GM12875 (cell line): Measurements from ENCODE around the gene REC8.

Experiments used
- H3K4me3 ChIP-seq: one replicate; pipeline ENCODE4 v1.5.1; 2011; ENCODE audit warnings: low read depth, low read length, control low read depth
- TF ChIP-seq, protein P1 (sequence below): IDR thresholded peaks from 2 replicates; pipeline ENCODE4 v1.5.1; 2011; ENCODE audit warnings: low read depth, mild to moderate bottlenecking, control low read depth, inconsistent platforms, low read length, moderate library complexity, borderline replicate concordance; ENCODE audit not compliant: insufficient read depth

Gene REC8

DNA sequence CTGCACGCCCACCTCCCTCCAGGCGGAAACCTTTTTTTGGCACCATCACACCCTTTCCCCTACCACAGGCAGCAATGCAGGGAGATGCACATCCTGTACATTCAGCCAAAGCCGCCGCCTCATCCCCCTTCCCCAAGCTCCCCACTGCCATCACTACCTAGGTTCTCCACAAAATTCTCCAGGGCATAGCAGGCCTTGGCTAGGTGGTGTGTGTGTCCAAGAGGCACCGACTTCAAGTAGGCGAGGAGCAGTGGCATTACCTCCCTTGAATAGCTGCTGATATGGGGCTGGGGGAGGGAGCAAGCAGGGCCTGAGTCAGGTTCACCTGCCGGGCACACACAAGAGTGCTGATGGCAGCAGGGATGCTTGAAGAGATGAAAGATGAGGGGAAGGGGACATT, 13.1 kb downstream of the REC8 start:
- TF ChIP-seq, protein P1, sequence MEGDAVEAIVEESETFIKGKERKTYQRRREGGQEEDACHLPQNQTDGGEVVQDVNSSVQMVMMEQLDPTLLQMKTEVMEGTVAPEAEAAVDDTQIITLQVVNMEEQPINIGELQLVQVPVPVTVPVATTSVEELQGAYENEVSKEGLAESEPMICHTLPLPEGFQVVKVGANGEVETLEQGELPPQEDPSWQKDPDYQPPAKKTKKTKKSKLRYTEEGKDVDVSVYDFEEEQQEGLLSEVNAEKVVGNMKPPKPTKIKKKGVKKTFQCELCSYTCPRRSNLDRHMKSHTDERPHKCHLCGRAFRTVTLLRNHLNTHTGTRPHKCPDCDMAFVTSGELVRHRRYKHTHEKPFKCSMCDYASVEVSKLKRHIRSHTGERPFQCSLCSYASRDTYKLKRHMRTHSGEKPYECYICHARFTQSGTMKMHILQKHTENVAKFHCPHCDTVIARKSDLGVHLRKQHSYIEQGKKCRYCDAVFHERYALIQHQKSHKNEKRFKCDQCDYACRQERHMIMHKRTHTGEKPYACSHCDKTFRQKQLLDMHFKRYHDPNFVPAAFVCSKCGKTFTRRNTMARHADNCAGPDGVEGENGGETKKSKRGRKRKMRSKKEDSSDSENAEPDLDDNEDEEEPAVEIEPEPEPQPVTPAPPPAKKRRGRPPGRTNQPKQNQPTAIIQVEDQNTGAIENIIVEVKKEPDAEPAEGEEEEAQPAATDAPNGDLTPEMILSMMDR: no peak
- no peak overlapping the region for H3K4me3 ChIP-seq

DNA sequence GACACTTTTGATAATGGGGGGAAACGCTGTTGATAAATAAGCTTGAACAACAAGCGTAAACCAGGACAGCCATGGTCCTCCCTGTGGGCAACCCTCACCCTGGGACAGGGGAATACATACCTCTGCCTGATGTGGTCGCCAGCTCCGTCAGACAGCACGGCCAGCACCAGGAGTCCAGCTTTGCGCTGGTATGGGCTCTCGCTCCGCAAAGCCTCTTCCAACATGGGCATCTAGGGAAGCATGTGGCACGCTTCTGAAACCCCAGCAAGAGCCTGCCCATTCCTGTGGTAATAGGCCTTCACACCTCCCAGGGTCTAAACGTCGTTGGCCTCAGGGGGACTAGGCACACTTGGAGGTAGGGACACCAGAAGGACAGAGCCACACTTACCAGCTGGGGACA, 13.9 kb downstream of the REC8 start:
- no peak overlapping the region for H3K4me3 ChIP-seq
- TF ChIP-seq, protein P1: no peak

DNA sequence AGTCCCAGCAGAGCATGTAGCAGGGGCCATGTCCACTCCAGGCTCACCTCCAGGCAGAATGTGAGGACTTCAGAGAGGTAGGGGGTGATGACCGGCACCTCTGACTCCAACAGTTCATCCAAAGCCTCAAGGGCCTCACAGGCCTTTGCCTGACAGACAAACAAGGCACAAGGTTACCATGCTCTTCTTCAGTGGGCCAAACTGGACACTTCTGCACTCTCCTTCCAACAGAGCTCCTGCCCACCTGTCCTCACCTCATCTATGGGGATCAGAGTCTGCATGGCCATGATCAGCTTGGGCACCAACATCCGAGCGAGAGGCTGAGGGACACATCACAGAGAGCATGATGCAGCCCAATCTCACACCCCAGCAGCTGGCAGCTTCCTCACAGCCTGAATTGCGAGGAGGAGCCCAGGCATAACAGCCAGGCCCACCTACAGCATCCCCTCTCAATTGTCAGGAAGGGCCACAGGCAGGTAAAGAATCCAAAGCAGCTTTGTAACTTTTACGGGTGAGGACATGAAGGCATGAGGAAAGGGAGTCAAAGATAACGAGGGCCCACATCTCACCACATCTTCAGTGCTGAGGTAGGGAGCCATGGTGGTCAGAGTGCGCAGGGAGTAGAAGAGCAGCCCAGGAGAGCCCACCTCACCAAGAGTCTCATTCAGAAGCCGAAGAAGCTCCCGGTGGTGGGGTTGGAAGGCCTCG, 15.1 kb downstream of the REC8 start:
- H3K4me3 ChIP-seq: no peak overlapping the region
- TF ChIP-seq, protein P1: no peak

DNA sequence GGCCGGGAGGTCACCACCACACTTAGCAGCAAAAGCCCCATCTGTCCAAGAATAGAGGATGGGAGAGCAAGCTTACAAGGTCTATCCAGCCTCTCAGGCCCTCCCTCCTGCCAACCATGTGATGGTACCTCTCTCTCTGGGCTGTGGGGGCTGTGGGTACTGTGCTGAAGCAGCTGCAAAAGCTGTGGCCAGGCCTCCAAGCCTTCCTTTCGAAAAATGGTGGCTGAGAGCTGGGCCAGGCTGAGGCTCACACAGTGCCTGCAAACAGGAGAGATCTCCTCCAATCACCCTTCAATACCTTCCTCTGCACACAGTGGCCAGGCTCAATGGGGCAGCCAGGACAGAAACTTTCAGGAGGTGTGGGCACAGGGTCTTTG, 15.6 kb downstream of the REC8 start:
- peak overlapping the region; percentile 66 for H3K4me3 ChIP-seq
- TF ChIP-seq, protein P1: no peak

DNA sequence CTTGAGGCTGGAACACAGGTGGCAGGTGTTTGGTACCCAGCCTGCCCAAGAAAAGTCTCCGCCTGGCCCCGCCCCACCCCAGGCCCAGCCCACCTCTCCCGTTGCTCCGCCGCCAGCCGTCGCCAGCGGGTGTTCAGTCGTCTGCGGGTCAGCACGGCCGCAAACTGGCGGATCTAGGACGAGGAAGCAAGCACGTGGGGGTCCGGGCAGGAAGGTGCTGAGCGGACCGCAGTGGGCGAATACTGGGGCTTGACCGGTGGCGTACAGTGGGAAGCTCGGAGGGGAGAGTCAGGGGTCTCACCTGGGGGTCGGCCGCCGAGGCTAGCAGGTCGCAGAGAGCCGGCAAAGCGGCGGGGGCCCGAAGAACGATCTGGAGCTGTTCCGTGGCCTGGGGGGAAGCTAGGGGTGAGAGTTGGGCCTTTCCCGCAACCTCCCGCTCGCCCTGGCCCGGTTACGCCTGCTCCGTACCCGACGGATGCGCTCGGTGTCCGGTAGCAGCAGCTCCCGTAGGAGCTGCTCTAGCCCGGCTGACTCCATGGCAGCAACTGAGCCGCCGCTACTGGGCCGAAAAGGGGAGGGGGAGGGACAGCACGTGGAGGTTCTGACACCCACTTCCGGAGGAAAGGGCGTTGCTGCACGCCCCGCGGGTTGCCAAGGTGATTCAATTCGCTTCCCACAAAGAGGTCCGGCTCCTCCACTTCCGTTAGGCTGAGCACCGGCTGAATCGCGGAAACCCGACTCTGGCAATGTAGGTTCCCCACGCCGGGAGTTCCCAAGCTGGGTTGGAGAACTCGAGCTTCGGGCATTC, 16.6 kb downstream of the REC8 start, which contains the start of gene IPO4:
Gene IPO4 (minus strand): TSS at position 566 of the 808 bp plus-strand sequence. CDS start 29 bp downstream, at position 537.
- peak within 1 kb of the TSS; percentile 66 for H3K4me3 ChIP-seq
- TF ChIP-seq, protein P1: no peak

DNA sequence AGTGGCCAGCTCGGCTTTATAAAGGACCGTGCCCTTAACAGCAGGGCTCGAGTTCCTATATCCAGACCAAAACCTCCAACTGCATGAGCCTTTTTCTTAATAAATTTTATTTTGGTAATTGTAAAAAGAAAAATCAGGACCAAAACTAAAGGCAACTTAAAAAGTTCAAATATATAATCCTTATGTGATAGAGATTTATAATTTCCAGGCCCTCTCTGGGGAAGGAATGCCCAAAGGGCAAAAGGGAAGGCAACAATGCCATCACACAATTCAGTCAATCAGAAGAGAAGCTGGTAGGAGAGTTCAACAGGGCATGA, 17.1 kb downstream of the REC8 start:
- no peak overlapping the region for H3K4me3 ChIP-seq
- TF ChIP-seq, protein P1: no peak

DNA sequence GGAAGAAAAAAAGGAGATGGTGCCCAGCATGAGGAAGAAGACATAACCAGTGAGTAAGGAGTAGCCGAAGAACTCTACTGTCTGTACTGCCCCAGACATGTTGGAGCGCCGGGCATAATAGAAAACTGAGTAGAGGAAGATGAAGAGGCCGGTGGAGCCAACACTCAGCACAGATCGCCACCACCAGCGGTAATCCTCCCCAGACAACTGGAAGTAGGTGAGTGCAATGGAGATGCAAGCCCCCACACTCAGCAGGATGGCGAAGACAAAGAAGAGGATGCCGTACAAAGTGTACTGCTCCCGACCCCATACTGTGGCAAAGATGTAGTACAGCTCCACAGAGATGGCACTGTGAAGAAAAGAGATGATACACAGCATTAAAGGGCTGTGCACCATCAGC, 17.6 kb downstream of the REC8 start:
- TF ChIP-seq, protein P1: no peak
- no peak overlapping the region for H3K4me3 ChIP-seq
